ENCODE measurements around the gene EXOC4. TPM values are rescaled to one million over a fixed set of nuclear protein-coding genes. Genes with fewer than 3 reads are reported as not detected.
A peak's percentile ranks its signal among the peaks of the same experiment; 100 is the strongest.

The EXOC4 gene
- total and polyA plus RNA-seq, 2 of the 13 experiments (the other 11 are each of a cell fraction or from before 2014, with no cell fraction given): 22.5 to 39.0 TPM

- 13% methylated on average over 6 of the region's 7 CpGs for WGBS (ENCODE audit: low lambda C conversion rate)
- in situ Hi-C loops (cut with HindIII; ENCODE audit: extremely low pct_ligation_motif_present, low pct_unique_long_range_greater_than_20kb): no loop called here
- peak; percentile 42 for ATAC-seq
- peak overlapping the region; percentile 72 for H3K4me2 ChIP-seq (ENCODE audit: low read depth, low read length)
- no peaks in the 10 kb centered on the region for H3K9me3 ChIP-seq (ENCODE audit: low read length)
- POLR2A ChIA-PET: interaction anchor here (1.0 to 1.4 kb wide), 5 partner anchors 8 to 173 kb away, joined by 3 to 7 read pairs (median 4); partner anchors contain the start of gene CHCHD3
- no TSS peak for BruUV-seq (replicated peaks)
- H2AFZ ChIP-seq (ENCODE audit: low read length): no peak overlapping the region
- peaks cover 15% of the 10 kb centered on the region for H3K79me2 ChIP-seq (ENCODE audit: insufficient read depth, low read length)
- DNase-seq (ENCODE audit: low spot score): peak; percentile 22
- no peaks in the 10 kb centered on the region; a peak in 1 of 5 replicates for H3K27me3 ChIP-seq (ENCODE audit: control insufficient read depth in 1 of 2, insufficient read depth in 2 of 2, low read length in 2 of 2)
- intact Hi-C loops (cut with micrococcal nuclease; ENCODE audit: unreplicated experiment): no loop called here
- H3K27ac ChIP-seq (ENCODE audit: extremely low read length, insufficient read depth, low read length): peak overlapping the region; percentile 74
- no peaks in the 10 kb centered on the region for H3K36me3 ChIP-seq (replicated peaks in 1 of 2; ENCODE audit: control insufficient read depth in 1 of 2, insufficient read depth in 2 of 2, low read length in 2 of 2)
- peak overlapping the region; percentile 84 to 97 (median 84) for H3K4me3 ChIP-seq (replicated peaks in 1 of 3; ENCODE audit: insufficient read depth in 1 of 3, low read depth in 2 of 3, low read length in 3 of 3)
- H3K4me1 ChIP-seq (ENCODE audit: insufficient read depth, low read length): peaks cover 25% of the 10 kb centered on the region
- no peaks in the 10 kb centered on the region for H4K20me1 ChIP-seq (ENCODE audit: insufficient read depth, low read length)
- H3K9ac ChIP-seq (ENCODE audit: insufficient read depth, low read depth, low read length): peak overlapping the region; percentile 88
- FAIRE-seq: peak; percentile 26
- CTCF ChIA-PET (ENCODE audit: low intra/inter-chr PET ratio, low total read pairs): no interaction called here
- TF ChIP-seq POGK (CRISPR knock-in tag; conservative IDR thresholded peaks at IDR 0.05) (0 out of 2 replicates have a peak, but pooled peaks have one; percentile 21), RORA (CRISPR knock-in tag; IDR thresholded peaks at IDR 0.05) (no peak), PLRG1 (conservative IDR thresholded peaks at IDR 0.05) (no peak), ZBTB46 (CRISPR knock-in tag; IDR thresholded peaks at IDR 0.05; ENCODE audit: borderline replicate concordance) (no peak), ZNF3 (CRISPR knock-in tag; IDR thresholded peaks at IDR 0.05) (no peak), ZNF558 (CRISPR knock-in tag; IDR thresholded peaks at IDR 0.05; ENCODE audit: borderline replicate concordance) (0 out of 2 replicates have a peak, but pooled peaks have one; percentile 12), TIGD3 (CRISPR knock-in tag; IDR thresholded peaks at IDR 0.05; ENCODE audit: borderline replicate concordance) (no peak), DMAP1 (CRISPR knock-in tag; IDR thresholded peaks at IDR 0.05) (0 out of 2 replicates have a peak, but pooled peaks have one; percentile 0), ZFP36L2 (CRISPR knock-in tag; IDR thresholded peaks at IDR 0.05) (no peak), ELF4 (CRISPR knock-in tag; IDR thresholded peaks at IDR 0.05; ENCODE audit: borderline replicate concordance) (no peak), ZNF510 (CRISPR knock-in tag; IDR thresholded peaks at IDR 0.05; ENCODE audit: low read depth) (no peak)
- TF ChIP-seq, protein P1, sequence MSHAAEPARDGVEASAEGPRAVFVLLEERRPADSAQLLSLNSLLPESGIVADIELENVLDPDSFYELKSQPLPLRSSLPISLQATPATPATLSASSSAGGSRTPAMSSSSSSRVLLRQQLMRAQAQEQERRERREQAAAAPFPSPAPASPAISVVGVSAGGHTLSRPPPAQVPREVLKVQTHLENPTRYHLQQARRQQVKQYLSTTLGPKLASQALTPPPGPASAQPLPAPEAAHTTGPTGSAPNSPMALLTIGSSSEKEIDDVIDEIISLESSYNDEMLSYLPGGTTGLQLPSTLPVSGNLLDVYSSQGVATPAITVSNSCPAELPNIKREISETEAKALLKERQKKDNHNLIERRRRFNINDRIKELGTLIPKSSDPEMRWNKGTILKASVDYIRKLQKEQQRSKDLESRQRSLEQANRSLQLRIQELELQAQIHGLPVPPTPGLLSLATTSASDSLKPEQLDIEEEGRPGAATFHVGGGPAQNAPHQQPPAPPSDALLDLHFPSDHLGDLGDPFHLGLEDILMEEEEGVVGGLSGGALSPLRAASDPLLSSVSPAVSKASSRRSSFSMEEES (CRISPR knock-in tag; IDR thresholded peaks at IDR 0.05): no peak
- TF ChIP-seq, protein P2, sequence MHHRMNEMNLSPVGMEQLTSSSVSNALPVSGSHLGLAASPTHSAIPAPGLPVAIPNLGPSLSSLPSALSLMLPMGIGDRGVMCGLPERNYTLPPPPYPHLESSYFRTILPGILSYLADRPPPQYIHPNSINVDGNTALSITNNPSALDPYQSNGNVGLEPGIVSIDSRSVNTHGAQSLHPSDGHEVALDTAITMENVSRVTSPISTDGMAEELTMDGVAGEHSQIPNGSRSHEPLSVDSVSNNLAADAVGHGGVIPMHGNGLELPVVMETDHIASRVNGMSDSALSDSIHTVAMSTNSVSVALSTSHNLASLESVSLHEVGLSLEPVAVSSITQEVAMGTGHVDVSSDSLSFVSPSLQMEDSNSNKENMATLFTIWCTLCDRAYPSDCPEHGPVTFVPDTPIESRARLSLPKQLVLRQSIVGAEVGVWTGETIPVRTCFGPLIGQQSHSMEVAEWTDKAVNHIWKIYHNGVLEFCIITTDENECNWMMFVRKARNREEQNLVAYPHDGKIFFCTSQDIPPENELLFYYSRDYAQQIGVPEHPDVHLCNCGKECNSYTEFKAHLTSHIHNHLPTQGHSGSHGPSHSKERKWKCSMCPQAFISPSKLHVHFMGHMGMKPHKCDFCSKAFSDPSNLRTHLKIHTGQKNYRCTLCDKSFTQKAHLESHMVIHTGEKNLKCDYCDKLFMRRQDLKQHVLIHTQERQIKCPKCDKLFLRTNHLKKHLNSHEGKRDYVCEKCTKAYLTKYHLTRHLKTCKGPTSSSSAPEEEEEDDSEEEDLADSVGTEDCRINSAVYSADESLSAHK (CRISPR knock-in tag; IDR thresholded peaks at IDR 0.05; ENCODE audit: borderline replicate concordance): no peak
These were observed 619 bp downstream of the EXOC4 start for GRCh38 chr7:133253519-133253875.

Data from HepG2 (cell line).